NCI-H345 treated with DMSO at 0.1 percent for 48 hours (cell line): Measurements from ENCODE around the gene COPA.

Experiments
- DNase-seq: peaks from one replicate; lab custom pipeline; 2025; ENCODE audit not compliant: unreplicated experiment; lab: John Stamatoyannopoulos, UW

Gene COPA

GRCh38 chr1:160271025-160271424 is 72.0 kb downstream of the COPA start:
- DNase-seq = no peak

GRCh38 chr1:160267284-160267991 is 75.6 kb downstream of the COPA start:
- DNase-seq = no peak

GRCh38 chr1:160264795-160265307 is 78.2 kb downstream of the COPA start:
- no peak for DNase-seq

- DNase-seq = peak; percentile 96
These were observed 80.9 kb downstream of the COPA start, which contains the start of gene DCAF8 for GRCh38 chr1:160261893-160262794. Gene DCAF8 (minus strand): TSS chr1:160262549. CDS start chr1:160244008, 18,541 bp downstream.

- DNase-seq = peak; percentile 34
These were observed 81.5 kb downstream of the COPA start for GRCh38 chr1:160261556-160261892.

- DNase-seq = no peak
These were observed 82.4 kb downstream of the COPA start for GRCh38 chr1:160260406-160261382.

GRCh38 chr1:160258177-160258798 is 84.8 kb downstream of the COPA start:
- DNase-seq = no peak

- DNase-seq = no peak
These were observed 85.5 kb downstream of the COPA start for GRCh38 chr1:160257411-160258015.

GRCh38 chr1:160256396-160257046 is 86.5 kb downstream of the COPA start:
- DNase-seq = no peak

GRCh38 chr1:160255781-160256300 is 87.2 kb downstream of the COPA start:
- DNase-seq = no peak

- DNase-seq = peak; percentile 59
These were observed 91.1 kb downstream of the COPA start for GRCh38 chr1:160251687-160252526.

- no peak for DNase-seq
These were observed 92.0 kb downstream of the COPA start for GRCh38 chr1:160251011-160251410.

GRCh38 chr1:160247053-160247452 is 96.0 kb downstream of the COPA start:
- no peak for DNase-seq

GRCh38 chr1:160245434-160245833 is 97.6 kb downstream of the COPA start:
- DNase-seq = no peak

GRCh38 chr1:160244209-160244608 is 98.8 kb downstream of the COPA start:
- DNase-seq = no peak

- DNase-seq = no peak
These were observed 99.3 kb downstream of the COPA start for GRCh38 chr1:160243767-160244166.

- DNase-seq = no peak
These were observed 103.3 kb downstream of the COPA start for GRCh38 chr1:160239582-160240299.
